Astrocyte (in vitro differentiated cells and primary cell): ENCODE measurements around the gene AKAP13. TPM values are rescaled to one million over a fixed set of nuclear protein-coding genes. Genes with fewer than 3 reads are reported as not detected.

Experiments
- DNase-seq: peaks from one replicate; pipeline ENCODE4 v3.0.0-alpha.2; 2010; ENCODE audit warnings: low read depth
- FAIRE-seq: peaks from 2 replicates; lab custom pipeline; 2011; peaks lifted over from hg19 to GRCh38; lab: Jason Lieb, UNC
- H2AFZ ChIP-seq: 2 replicates; pipeline ENCODE4 v1.6.0; 2012; ENCODE audit warnings: low read depth, low read length, inconsistent platforms
- H3K27ac ChIP-seq: 2 replicates; pipeline ENCODE4 v1.5.1; 2011; ENCODE audit warnings: low read depth, low read length, inconsistent platforms
- H3K27me3 ChIP-seq: 2 replicates; pipeline ENCODE4 v1.6.0; 2011; ENCODE audit warnings: low read length, inconsistent platforms; ENCODE audit not compliant: insufficient read depth
- H3K36me3 ChIP-seq: 2 replicates; pipeline ENCODE4 v1.5.1; 2011; ENCODE audit warnings: low read length, inconsistent platforms; ENCODE audit not compliant: insufficient read depth
- H3K4me1 ChIP-seq: 2 replicates; pipeline ENCODE4 v1.5.1; 2011; ENCODE audit warnings: low read length, inconsistent platforms; ENCODE audit not compliant: insufficient read depth
- H3K4me2 ChIP-seq: 2 replicates; pipeline ENCODE4 v1.6.0; 2012; ENCODE audit warnings: low read length, inconsistent platforms
- H3K4me3 ChIP-seq: 2 replicates; pipeline ENCODE4 v1.5.1; 2011; ENCODE audit warnings: low read depth, mild to moderate bottlenecking, low read length, inconsistent platforms; ENCODE audit not compliant: insufficient read depth
- H3K79me2 ChIP-seq: 2 replicates; pipeline ENCODE4 v1.6.0; 2012; ENCODE audit warnings: mild to moderate bottlenecking, low read length, inconsistent platforms; ENCODE audit not compliant: insufficient read depth
- H3K9ac ChIP-seq: 2 replicates; pipeline ENCODE4 v1.6.0; 2012; ENCODE audit warnings: mild to moderate bottlenecking, low read length, inconsistent platforms
- H3K9me3 ChIP-seq: 2 replicates; pipeline ENCODE4 v1.5.1; 2012; ENCODE audit warnings: low read depth, mild to moderate bottlenecking, low read length, inconsistent platforms; ENCODE audit not compliant: insufficient read depth
- H4K20me1 ChIP-seq: 2 replicates; pipeline ENCODE4 v1.6.0; 2012; ENCODE audit warnings: low read length, inconsistent platforms; ENCODE audit not compliant: insufficient read depth
- H3K27ac Mint-ChIP-seq: one replicate; pipeline ENCODE4 v1.8.0; 2021; ENCODE audit warnings: mild to moderate bottlenecking, mixed read lengths; ENCODE audit not compliant: unreplicated experiment
- H3K27me3 Mint-ChIP-seq: one replicate; pipeline ENCODE4 v1.8.0; 2021; ENCODE audit warnings: low read depth, mixed read lengths; ENCODE audit not compliant: unreplicated experiment
- H3K36me3 Mint-ChIP-seq: one replicate; pipeline ENCODE4 v1.8.0; 2021; ENCODE audit warnings: low read depth, mixed read lengths; ENCODE audit not compliant: unreplicated experiment
- H3K4me1 Mint-ChIP-seq: one replicate; pipeline ENCODE4 v1.8.0; 2021; ENCODE audit warnings: low read depth, mixed read lengths; ENCODE audit not compliant: unreplicated experiment
- H3K4me3 Mint-ChIP-seq: one replicate; pipeline ENCODE4 v1.8.0; 2021; ENCODE audit warnings: mild to moderate bottlenecking, moderate library complexity, mixed read lengths; ENCODE audit not compliant: unreplicated experiment
- H3K9me3 Mint-ChIP-seq: one replicate; pipeline ENCODE4 v1.8.0; 2021; ENCODE audit warnings: mild to moderate bottlenecking, mixed read lengths; ENCODE audit not compliant: unreplicated experiment
- EZH2 ChIP-seq: IDR thresholded peaks from 2 replicates; pipeline ENCODE4 v1.6.1; 2012; ENCODE audit warnings: mild to moderate bottlenecking, low read length, inconsistent platforms; ENCODE audit not compliant: insufficient read depth
- total RNA-seq: library from RNA; stranded (reverse); gene quantifications from 2 replicates; pipeline ENCODE4 v1.2.1, GENCODE V29; 2021
- TF ChIP-seq, protein P1 (sequence below): IDR thresholded peaks from 2 replicates; pipeline ENCODE4 v1.5.1; 2011; ENCODE audit warnings: low read depth, mild to moderate bottlenecking, inconsistent platforms, low read length, moderate library complexity; ENCODE audit not compliant: insufficient read depth

AKAP13 gene
- total RNA-seq, 1 donor from 2014 or later, result 98.2 TPM

DNA sequence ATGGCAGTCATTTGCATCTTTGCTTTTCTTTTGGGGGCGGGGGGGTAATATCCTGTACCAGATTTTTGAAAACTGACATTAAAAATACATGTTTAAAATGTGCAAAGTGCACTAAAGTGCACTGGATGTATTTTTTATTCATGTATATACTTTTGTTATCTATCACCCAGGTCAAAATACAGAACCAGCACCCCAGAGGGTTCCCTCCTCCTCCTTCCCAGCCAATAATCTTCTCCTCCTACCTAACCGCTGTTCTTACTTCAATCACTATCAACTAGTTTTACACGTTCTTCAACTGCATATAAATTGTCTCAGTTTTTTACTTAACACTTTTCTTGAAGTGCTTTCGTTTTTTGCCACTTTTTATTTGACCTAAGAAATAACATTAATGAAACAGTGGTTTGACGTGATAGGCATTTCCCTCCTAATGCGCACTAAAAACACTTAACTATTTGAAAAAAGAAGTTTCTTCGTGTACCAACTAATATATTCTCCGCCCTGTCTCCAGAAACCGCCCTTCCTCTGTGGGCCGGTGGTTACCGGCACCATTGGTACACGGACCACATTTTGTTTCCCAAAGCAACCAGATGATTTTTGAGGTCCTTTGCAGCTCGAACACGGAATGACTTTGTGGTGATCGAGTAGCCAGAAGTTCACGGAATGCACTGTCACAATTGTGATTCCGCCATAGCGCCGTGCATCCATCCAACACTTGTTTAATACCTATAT lies 836 bp upstream of the AKAP13 start:
- Histone ChIP-seq H3K4me3 (peak overlapping the region; percentile 79), H3K27me3 (no peaks in the 10 kb centered on the region), H3K4me1 (peaks cover 18% of the 10 kb centered on the region), H3K27ac (peak overlapping the region; percentile 66), H3K9ac (peak overlapping the region; percentile 79), H3K79me2 (peaks cover 37% of the 10 kb centered on the region), H3K4me2 (peak overlapping the region; percentile 82), H4K20me1 (peaks cover 31% of the 10 kb centered on the region), H2AFZ (peak overlapping the region; percentile 94), H3K9me3 (no peaks in the 10 kb centered on the region), H3K36me3 (no peaks in the 10 kb centered on the region)
- FAIRE-seq (no peak), DNase-seq (peak; percentile 14)
- Mint-ChIP-seq H3K4me3 (peak overlapping the region; percentile 88), H3K27ac (peak overlapping the region; percentile 4), H3K9me3 (no peaks in the 10 kb centered on the region), H3K4me1 (peaks cover 20% of the 10 kb centered on the region), H3K27me3 (no peaks in the 10 kb centered on the region), H3K36me3 (no peaks in the 10 kb centered on the region)
- TF ChIP-seq EZH2, result no peak
- TF ChIP-seq, protein P1, sequence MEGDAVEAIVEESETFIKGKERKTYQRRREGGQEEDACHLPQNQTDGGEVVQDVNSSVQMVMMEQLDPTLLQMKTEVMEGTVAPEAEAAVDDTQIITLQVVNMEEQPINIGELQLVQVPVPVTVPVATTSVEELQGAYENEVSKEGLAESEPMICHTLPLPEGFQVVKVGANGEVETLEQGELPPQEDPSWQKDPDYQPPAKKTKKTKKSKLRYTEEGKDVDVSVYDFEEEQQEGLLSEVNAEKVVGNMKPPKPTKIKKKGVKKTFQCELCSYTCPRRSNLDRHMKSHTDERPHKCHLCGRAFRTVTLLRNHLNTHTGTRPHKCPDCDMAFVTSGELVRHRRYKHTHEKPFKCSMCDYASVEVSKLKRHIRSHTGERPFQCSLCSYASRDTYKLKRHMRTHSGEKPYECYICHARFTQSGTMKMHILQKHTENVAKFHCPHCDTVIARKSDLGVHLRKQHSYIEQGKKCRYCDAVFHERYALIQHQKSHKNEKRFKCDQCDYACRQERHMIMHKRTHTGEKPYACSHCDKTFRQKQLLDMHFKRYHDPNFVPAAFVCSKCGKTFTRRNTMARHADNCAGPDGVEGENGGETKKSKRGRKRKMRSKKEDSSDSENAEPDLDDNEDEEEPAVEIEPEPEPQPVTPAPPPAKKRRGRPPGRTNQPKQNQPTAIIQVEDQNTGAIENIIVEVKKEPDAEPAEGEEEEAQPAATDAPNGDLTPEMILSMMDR, result no peak

DNA sequence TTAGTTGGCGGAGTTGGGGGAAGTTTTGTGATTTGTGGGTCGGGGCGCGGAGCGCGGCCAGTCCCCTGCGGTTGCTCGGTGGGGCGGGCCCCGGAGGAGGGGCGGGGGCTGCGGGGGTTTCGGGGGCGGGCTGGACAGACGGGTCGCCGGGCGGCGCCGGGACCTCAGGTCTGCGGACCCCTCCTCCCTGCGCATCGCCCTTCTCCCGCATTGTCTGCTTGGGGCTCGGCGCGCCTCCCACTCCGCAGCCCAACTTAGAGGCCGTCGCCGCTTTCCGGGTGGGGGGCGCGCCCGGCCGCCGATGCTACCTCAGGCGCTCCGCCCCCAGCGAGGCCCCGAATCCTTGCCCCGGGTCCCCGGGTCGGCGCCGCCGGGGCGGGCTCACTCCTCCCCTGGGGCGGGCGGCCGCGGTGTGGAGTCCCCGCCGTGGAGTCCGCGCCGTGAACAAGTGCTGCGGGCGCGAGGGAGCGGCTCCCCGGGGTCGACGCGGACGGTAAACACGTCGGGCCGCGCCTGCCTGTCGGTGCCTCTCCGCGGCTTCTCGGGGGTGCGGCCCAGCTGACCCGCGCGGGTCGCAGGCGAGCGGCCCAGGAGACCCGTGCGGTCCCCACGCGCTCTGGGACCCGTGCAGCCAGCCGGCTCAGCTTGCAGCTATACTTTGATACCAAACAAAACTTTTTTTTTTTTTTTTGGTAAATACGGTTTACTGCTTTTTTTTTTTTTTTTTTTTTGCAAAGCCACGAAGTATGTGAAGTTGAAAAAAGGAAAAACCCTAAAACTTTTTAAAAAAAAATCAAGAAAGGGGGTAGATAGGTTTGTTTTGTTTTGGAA lies 624 bp downstream of the AKAP13 start:
- peak overlapping the region; percentile 79 for H3K4me3 ChIP-seq
- H2AFZ ChIP-seq, result peak overlapping the region; percentile 60
- DNase-seq (peak; percentile 3), FAIRE-seq (no peak)
- no peaks in the 10 kb centered on the region for H3K9me3 Mint-ChIP-seq
- no peaks in the 10 kb centered on the region for H3K27me3 ChIP-seq
- H3K9ac ChIP-seq, result peak overlapping the region; percentile 84
- H3K4me3 Mint-ChIP-seq, result peak overlapping the region; percentile 90
- TF ChIP-seq, protein P1, result no peak
- TF ChIP-seq EZH2, result no peak
- no peaks in the 10 kb centered on the region for H3K27me3 Mint-ChIP-seq
- no peaks in the 10 kb centered on the region for H3K36me3 ChIP-seq
- H3K9me3 ChIP-seq, result no peaks in the 10 kb centered on the region
- H3K27ac ChIP-seq, result peak overlapping the region; percentile 69
- H3K79me2 ChIP-seq, result peaks cover 51% of the 10 kb centered on the region
- H3K4me2 ChIP-seq, result peak overlapping the region; percentile 94
- H3K27ac Mint-ChIP-seq, result peak overlapping the region; percentile 34
- H4K20me1 ChIP-seq, result peaks cover 40% of the 10 kb centered on the region
- H3K36me3 Mint-ChIP-seq, result peaks cover 2% of the 10 kb centered on the region
- H3K4me1 Mint-ChIP-seq, result peaks cover 24% of the 10 kb centered on the region
- peaks cover 18% of the 10 kb centered on the region for H3K4me1 ChIP-seq
